Endothelial cell of umbilical vein (primary cell): ENCODE measurements around the gene IQGAP2. TPM values are rescaled to one million over a fixed set of nuclear protein-coding genes. Genes with fewer than 3 reads are reported as not detected.

Source experiments
- BruUV-seq: library from RNA; stranded (reverse); fragments of 400-500 nt; replicated peaks from 2 replicates; lab custom pipeline; 2021; lab: Mats Ljungman, UMichigan
- CTCF ChIA-PET: fragments of 300-600, 350-600 bp; sonication (Branson Sonifier 250); formaldehyde crosslinking; loops from one replicate; lab custom pipeline; 2021; ENCODE audit warnings: antibody characterized with exemption, inconsistent platforms; lab: Charles Lee
- POLR2A ChIA-PET: fragments of 300-600, 350-600 bp; sonication (Branson Sonifier 250); formaldehyde crosslinking; loops from one replicate; lab custom pipeline; 2021; ENCODE audit warnings: antibody characterized with exemption, inconsistent platforms; lab: Charles Lee
- DNase-seq: peaks from one replicate; pipeline ENCODE4 v3.0.0-alpha.2; 2011; ENCODE audit warnings: low read depth, low spot score
- FAIRE-seq: peaks from 2 replicates; lab custom pipeline; 2011; peaks lifted over from hg19 to GRCh38; lab: Jason Lieb, UNC
- H2AFZ ChIP-seq: 2 replicates; pipeline ENCODE4 v1.6.0; 2012; ENCODE audit warnings: low read depth, low read length, control low read depth, inconsistent platforms
- H3K27ac ChIP-seq: 2 replicates; pipeline ENCODE4 v1.5.1; 2011; ENCODE audit warnings: low read depth, mild to moderate bottlenecking, control low read depth, low read length, moderate library complexity; ENCODE audit not compliant: insufficient read depth
- H3K27me3 ChIP-seq, 2 experiments: 2 replicates each; pipeline versions ENCODE4 v1.6.0 to v1.6.1; 2011; ENCODE audit warnings: low read length in 2 of 2, mixed read lengths in 1 of 2; ENCODE audit not compliant: control insufficient read depth in 2 of 2, insufficient read depth in 2 of 2
- H3K36me3 ChIP-seq, 2 experiments: 2 replicates in 1 of 2; 3 replicates in 1 of 2; pipeline ENCODE4 v1.5.1; 2011; ENCODE audit warnings: low read length in 2 of 2, mild to moderate bottlenecking in 1 of 2, moderate library complexity in 1 of 2; ENCODE audit not compliant: control insufficient read depth in 2 of 2, insufficient read depth in 2 of 2; ENCODE audit errors: extremely low read depth in 1 of 2
- H3K4me1 ChIP-seq: 3 replicates; pipeline ENCODE4 v1.5.1; 2011; ENCODE audit warnings: mild to moderate bottlenecking, low read length; ENCODE audit not compliant: control insufficient read depth, insufficient read depth; ENCODE audit errors: extremely low read depth
- H3K4me2 ChIP-seq: 2 replicates; pipeline ENCODE4 v1.6.1; 2011; ENCODE audit warnings: low read length, control low read depth, mixed read lengths; ENCODE audit not compliant: insufficient read depth
- H3K4me3 ChIP-seq, 3 experiments: fragments of 200-600 bp in 1 of 3; sonication (generic), shearing (Covaris generic) in 1 of 3; replicated peaks in 1 of 3; 2 replicates each; pipeline ENCODE4 v1.5.1; 2011 to 2016; ENCODE audit warnings: control low read depth in 3 of 3, low read length in 3 of 3, mild to moderate bottlenecking in 2 of 3, inconsistent platforms in 1 of 3, low read depth in 1 of 3, moderate library complexity in 1 of 3; ENCODE audit not compliant: insufficient read depth in 1 of 3
- H3K79me2 ChIP-seq: 2 replicates; pipeline ENCODE4 v1.6.0; 2012; ENCODE audit warnings: low read length, inconsistent platforms; ENCODE audit not compliant: control insufficient read depth, insufficient read depth
- H3K9ac ChIP-seq: replicated peaks from 2 replicates; pipeline ENCODE3; 2011; ENCODE audit warnings: low read length, control low read depth; ENCODE audit not compliant: insufficient read depth; ENCODE audit errors: extremely low read depth
- H3K9me1 ChIP-seq: replicated peaks from 3 replicates; pipeline ENCODE4 v1.6.0; 2011; ENCODE audit warnings: mild to moderate bottlenecking, low read length; ENCODE audit not compliant: control insufficient read depth, insufficient read depth; ENCODE audit errors: extremely low read depth
- H3K9me3 ChIP-seq: replicated peaks from 2 replicates; pipeline ENCODE4 v1.5.1; 2012; ENCODE audit warnings: low read length, inconsistent platforms; ENCODE audit not compliant: control insufficient read depth, insufficient read depth
- H4K20me1 ChIP-seq: replicated peaks from 2 replicates; pipeline ENCODE3; 2011; ENCODE audit warnings: mild to moderate bottlenecking, low read length; ENCODE audit not compliant: control insufficient read depth, insufficient read depth; ENCODE audit errors: extremely low read depth
- CTCF ChIP-seq, 2 donors: IDR thresholded peaks; 1 replicate in 1 of 2; 2 replicates in 1 of 2; pipeline ENCODE4 v1.5.1; 2011; ENCODE audit warnings: low read length in 2 of 2, mild to moderate bottlenecking in 2 of 2, moderate library complexity in 2 of 2, control low read depth in 1 of 2, inconsistent platforms in 1 of 2, low read depth in 1 of 2; ENCODE audit not compliant: insufficient read depth in 1 of 2; ENCODE audit errors: extremely low read depth in 1 of 2
- EZH2 ChIP-seq: IDR thresholded peaks from 2 replicates; pipeline ENCODE4 v1.6.1; 2012; ENCODE audit warnings: borderline replicate concordance, low read depth, mild to moderate bottlenecking, moderate library complexity, low read length, inconsistent platforms; ENCODE audit not compliant: severe bottlenecking
- FOS ChIP-seq: IDR thresholded peaks from 2 replicates; pipeline ENCODE4 v1.6.1; 2011; ENCODE audit warnings: mild to moderate bottlenecking, low read length, moderate library complexity, borderline replicate concordance; ENCODE audit not compliant: insufficient read depth
- GATA2 ChIP-seq: IDR thresholded peaks from 2 replicates; pipeline ENCODE4 v1.7.0; 2011; ENCODE audit warnings: low read depth, mild to moderate bottlenecking, moderate library complexity, mixed read lengths, low read length; ENCODE audit not compliant: insufficient read length, insufficient read depth
- JUN ChIP-seq: IDR thresholded peaks from 2 replicates; pipeline ENCODE4 v1.6.1; 2011; ENCODE audit warnings: borderline replicate concordance, low read depth; ENCODE audit not compliant: insufficient read length, insufficient read depth
- MAX ChIP-seq: IDR thresholded peaks from 2 replicates; pipeline ENCODE4 v1.6.1; 2011; ENCODE audit not compliant: insufficient read depth, insufficient read length
- MYC ChIP-seq: IDR thresholded peaks from one replicate; pipeline ENCODE4 v1.6.1; 2011; ENCODE audit warnings: mild to moderate bottlenecking, low read depth, low read length
- POLR2AphosphoS5 ChIP-seq: IDR thresholded peaks from 2 replicates; pipeline ENCODE4 v1.6.1; 2012; ENCODE audit warnings: low read depth, mild to moderate bottlenecking, control low read depth, low read length, moderate library complexity; ENCODE audit not compliant: insufficient read depth
- dilution Hi-C: fragments of 300-500 bp; cut with MboI; formaldehyde crosslinking; loops from one replicate; pipeline ENCODE4 v1.15.0; 2019; ENCODE audit warnings: low sequenced_read_pairs; ENCODE audit not compliant: extremely low pct_ligation_motif_present
- intact Hi-C: fragments of 100-400 bp; cut with micrococcal nuclease; formaldehyde crosslinking; loops from one replicate; pipeline ENCODE4 v1.10.0; 2022
- polyA plus RNA-seq, 4 experiments: library from polyadenylated mRNA; depleted of rRNA in 3 of 4; stranded (reverse) in 3 of 4; unstranded in 1 of 4; fragments of >200 nt; gene quantifications; 2 replicates each; pipeline versions ENCODE4 v1.2.1 to v1.2.3, GENCODE V29; 2011 to 2012; ENCODE audit warnings: missing spikeins in 1 of 4
- total RNA-seq: library from RNA; stranded (reverse); gene quantifications from 2 replicates; pipeline ENCODE4 v1.2.3, GENCODE V29; 2021

Gene IQGAP2
- total and polyA plus RNA-seq, 2 donors (not counting 3 experiments of a cell fraction or from before 2014, with no cell fraction given), result 4.5 to 4.7 TPM

GRCh38 chr5:76472335-76473008, 69.4 kb downstream of the IQGAP2 start:
- DNase-seq, result no peak
- no peak overlapping the region for H3K9ac ChIP-seq
- no peak for TF ChIP-seq MAX
- TF ChIP-seq FOS, result no peak
- TF ChIP-seq EZH2, result no peak
- TF ChIP-seq GATA2, result no peak
- no peak for TF ChIP-seq POLR2AphosphoS5
- TF ChIP-seq JUN, result no peak
- no peak for TF ChIP-seq MYC
- TF ChIP-seq CTCF (IDR thresholded peaks at IDR 0.05; ENCODE audit: extremely low read depth in 1 of 2, insufficient read depth in 1 of 2, low read depth in 1 of 2, low read length in 2 of 2), result no peak
- CTCF ChIA-PET, result no interaction called here
- H3K27me3 ChIP-seq, result peaks cover 0 to 2% of the 10 kb centered on the region in 2 experiments
- no peak for FAIRE-seq
- no peaks in the 10 kb centered on the region for H3K36me3 ChIP-seq
- H3K4me2 ChIP-seq, result no peak overlapping the region
- H3K4me3 ChIP-seq, result no peak overlapping the region
- no peaks in the 10 kb centered on the region for H3K4me1 ChIP-seq
- H4K20me1 ChIP-seq, result no peaks in the 10 kb centered on the region
- POLR2A ChIA-PET, result no interaction called here
- no peak overlapping the region for H3K27ac ChIP-seq
- no peak overlapping the region for H2AFZ ChIP-seq
- intact Hi-C loops (no loop called here), dilution Hi-C loops (no loop called here)
- H3K79me2 ChIP-seq, result no peaks in the 10 kb centered on the region
- no peaks in the 10 kb centered on the region for H3K9me1 ChIP-seq
- no peaks in the 10 kb centered on the region for H3K9me3 ChIP-seq
- BruUV-seq, result no TSS peak
